HG03039 (cell line): ENCODE data around the gene MAN2A2.

ENCODE experiments used
- ATAC-seq: cut with Tn5 transposase; IDR thresholded peaks from one replicate; pipeline ENCODE4 v1.9.1; 2021; ENCODE audit warnings: mild to moderate bottlenecking, moderate library complexity; ENCODE audit not compliant: unreplicated experiment

The MAN2A2 gene

GRCh38 chr15:90902840-90903732 lies at the start of gene MAN2A2:
Gene MAN2A2 (plus strand): TSS chr15:90903302. CDS start chr15:90904208, 906 bp downstream.
- peak; percentile 50 for ATAC-seq

GRCh38 chr15:90855139-90855538 lies 48.0 kb upstream of the MAN2A2 start:
- no peak for ATAC-seq

- ATAC-seq, result no peak
Measured at GRCh38 chr15:90857337-90857736, 45.8 kb upstream of the MAN2A2 start.

- ATAC-seq, result no peak
Measured at GRCh38 chr15:90857883-90858443, 45.1 kb upstream of the MAN2A2 start.

GRCh38 chr15:90859234-90860131 lies 43.6 kb upstream of the MAN2A2 start:
- ATAC-seq, result no peak

GRCh38 chr15:90860450-90860849 lies 42.7 kb upstream of the MAN2A2 start:
- no peak for ATAC-seq

- no peak for ATAC-seq
Measured at GRCh38 chr15:90860942-90861675, 42.0 kb upstream of the MAN2A2 start.

- no peak for ATAC-seq
Measured at GRCh38 chr15:90862487-90862886, 40.6 kb upstream of the MAN2A2 start.

- ATAC-seq, result no peak
Measured at GRCh38 chr15:90862964-90863778, 39.9 kb upstream of the MAN2A2 start.

GRCh38 chr15:90863987-90864386 lies 39.1 kb upstream of the MAN2A2 start:
- ATAC-seq, result no peak

GRCh38 chr15:90864507-90864906 lies 38.6 kb upstream of the MAN2A2 start:
- ATAC-seq, result no peak

- ATAC-seq, result no peak
Measured at GRCh38 chr15:90865702-90866101, 37.4 kb upstream of the MAN2A2 start.

- ATAC-seq, result no peak
Measured at GRCh38 chr15:90866161-90866715, 36.9 kb upstream of the MAN2A2 start.

GRCh38 chr15:90866800-90867199 lies 36.3 kb upstream of the MAN2A2 start:
- ATAC-seq, result no peak

GRCh38 chr15:90868261-90868689 lies 34.8 kb upstream of the MAN2A2 start, which contains the start of gene FURIN:
Gene FURIN (plus strand): TSS chr15:90868588. CDS start chr15:90875741, 7,153 bp downstream.
- ATAC-seq, result no peak

GRCh38 chr15:90869140-90869541 lies 34.0 kb upstream of the MAN2A2 start:
- no peak for ATAC-seq

- ATAC-seq, result no peak
Measured at GRCh38 chr15:90869601-90870353, 33.3 kb upstream of the MAN2A2 start.

GRCh38 chr15:90870354-90871138 lies 32.6 kb upstream of the MAN2A2 start:
- no peak for ATAC-seq
